Measurements from ENCODE around the gene COL28A1.

Gene COL28A1

DNA sequence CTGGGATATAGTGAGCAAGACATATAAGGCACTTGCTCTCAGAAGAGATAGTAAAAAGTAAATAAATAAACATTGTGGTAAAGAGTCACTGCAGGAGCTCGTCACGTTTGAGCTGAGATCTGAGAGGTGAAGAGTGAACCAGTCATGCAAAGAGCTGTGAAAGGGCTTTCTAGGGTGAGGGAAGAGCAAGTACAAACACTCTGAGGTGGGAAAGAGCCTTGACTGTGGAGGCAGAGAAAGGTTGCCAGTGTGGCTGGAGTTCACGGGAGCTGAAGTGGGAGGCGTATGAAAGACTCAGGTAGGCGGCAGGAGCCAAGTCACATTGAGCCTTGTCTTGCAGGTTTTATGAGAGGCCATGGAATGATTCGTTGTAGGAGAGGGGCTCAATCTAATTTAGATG, 212.3 kb downstream of the COL28A1 start:
- DNase-seq = no peak

DNA sequence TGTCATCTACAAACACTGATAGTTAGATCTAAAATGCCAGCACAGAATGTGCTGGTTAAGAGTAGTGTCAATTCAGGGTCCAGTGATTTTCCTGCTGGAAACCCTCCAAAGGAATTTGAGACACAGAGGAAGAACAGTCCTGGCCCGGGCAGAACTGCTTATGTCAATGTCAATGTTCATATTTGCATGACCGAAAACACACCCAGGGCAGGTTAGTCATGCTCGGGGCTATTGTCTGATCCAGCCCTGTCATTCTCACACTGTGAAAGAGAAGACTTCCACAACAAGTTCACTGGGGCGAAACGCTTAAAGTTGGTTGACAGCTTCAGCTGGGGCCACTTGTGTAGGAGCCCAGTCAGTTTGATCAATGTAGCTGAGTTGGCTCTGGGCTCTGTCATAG, 214.0 kb downstream of the COL28A1 start:
- no peak for DNase-seq

DNA sequence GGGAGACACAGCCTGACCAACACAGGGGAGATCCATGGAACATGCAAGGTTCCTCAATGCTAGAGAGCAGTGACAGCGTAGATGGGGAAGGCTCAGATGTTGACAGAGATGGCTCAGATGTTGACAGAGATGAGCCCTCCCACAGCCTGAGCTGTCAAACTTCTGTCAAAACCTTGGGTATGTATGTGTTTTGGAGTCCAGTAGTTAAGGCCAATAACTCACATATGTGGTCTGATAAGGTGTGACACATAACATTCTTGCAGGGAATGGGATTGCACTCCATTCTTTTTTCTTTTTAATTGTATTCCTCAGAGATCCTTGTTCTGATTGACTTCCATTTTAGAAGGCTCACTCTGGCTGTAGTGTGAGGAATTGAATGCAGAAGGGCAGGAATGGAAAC, 217.1 kb downstream of the COL28A1 start:
- no peak for DNase-seq

DNA sequence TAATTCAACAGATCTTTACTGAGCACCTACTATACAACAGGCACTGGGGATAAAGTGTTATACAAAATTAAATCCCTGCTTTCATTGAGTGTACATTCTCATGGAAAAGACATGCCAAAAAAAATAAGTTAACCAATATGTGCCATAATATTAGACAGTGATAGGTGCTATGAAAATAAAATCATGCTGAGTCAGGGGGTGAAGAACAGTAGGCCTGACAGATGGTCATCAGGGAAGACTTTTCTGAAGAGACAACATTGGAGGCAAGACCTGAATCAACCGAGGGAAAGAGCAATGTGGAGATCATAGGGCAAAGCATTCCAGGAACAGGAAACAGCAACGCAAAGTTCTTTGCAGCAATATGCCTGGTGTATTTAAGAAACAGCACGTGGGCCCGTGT, 217.8 kb downstream of the COL28A1 start:
- DNase-seq = no peak

DNA sequence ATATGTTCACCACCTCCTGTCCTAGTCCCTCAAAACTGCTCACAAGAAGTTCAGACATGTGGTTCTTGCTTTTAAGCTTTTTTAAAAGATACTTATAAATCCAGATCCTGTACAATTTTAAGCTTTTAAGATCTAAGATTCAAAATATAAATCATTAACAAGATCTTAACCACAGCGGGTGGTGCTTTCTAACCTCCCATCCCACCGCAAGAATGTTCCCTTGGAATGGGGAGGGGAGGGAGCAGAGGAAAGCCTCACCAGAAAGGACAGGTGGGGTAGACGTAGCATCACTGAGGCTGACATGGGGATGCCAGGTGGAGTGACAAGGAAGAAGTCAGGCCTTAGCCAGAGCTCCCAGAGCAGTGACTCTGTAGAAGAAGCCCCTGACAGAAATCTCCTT, 219.8 kb downstream of the COL28A1 start:
- no peak for DNase-seq

DNA sequence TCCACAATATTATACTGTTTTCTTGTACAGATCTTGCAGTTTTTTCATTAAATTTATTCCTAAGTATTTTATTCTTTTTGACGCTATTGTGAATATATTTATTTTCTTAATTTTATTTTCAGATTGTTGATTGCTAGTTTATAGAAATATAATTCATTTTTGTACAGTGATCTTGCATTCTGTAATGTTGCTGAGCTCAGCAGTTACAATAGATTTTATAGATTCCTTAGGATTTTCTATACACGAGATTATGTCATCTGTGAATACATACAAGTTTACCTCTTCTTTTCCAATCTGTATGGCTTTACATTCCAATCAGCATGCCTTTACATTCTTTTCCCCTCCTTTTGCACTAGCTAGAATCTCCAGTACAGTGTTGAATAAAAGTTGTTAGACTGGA, 223.3 kb downstream of the COL28A1 start:
- DNase-seq = no peak

DNA sequence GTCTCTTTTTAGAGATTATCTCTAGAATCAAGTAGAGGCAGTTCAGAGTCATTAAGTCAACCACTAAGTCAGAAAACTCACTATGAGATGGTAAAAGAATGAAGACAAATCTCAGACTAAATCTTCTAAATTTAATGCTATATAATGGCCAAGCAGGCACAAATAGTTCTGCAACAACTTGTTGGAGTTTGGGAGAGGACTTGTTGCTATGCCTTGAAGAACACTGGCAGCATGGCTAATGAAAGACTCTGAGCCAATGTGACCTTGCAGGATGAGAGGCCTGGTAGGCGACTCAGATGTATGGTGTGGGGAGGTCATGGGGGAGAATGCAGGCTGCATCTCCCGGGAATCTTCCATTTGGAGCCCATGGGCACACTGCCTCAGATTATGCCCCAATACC, 224.7 kb downstream of the COL28A1 start:
- DNase-seq = no peak

DNA sequence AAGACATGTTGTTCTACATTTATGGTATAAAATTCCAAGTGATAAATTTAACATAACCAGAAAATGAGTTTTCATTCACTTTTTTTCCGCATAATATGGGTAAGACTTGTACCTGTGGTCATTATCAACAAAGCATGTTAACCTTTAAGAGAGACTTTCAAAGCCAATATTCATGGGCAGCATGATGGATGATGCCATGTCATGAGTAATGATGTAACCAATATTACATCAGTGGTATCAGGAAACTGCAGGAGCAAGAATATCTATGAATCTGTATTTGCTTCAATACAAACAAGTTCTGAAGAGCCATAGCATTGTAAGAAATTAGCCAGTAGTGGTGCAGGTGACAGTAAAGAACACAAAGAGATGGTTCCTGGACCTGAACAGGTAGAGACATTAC, 226.5 kb downstream of the COL28A1 start:
- DNase-seq = no peak

Data from stimulated activated CD4-positive, alpha-beta T cell treated with anti-CD3 and anti-CD28 coated beads, Interleukin-4, amount 100 ng/mL, for 4 hours (primary cell).